Uterus (tissue), 4 donors: ENCODE measurements around the gene PHF2. TPM values are rescaled to one million over a fixed set of nuclear protein-coding genes. Genes with fewer than 3 reads are reported as not detected.

ENCODE experiments used
- DNase-seq, 2 donors: peaks; one replicate each; pipeline ENCODE4 v3.0.0-alpha.2; 2019 to 2020
- H3K27ac ChIP-seq, 2 donors: fragments of 200-600 bp; sonication (generic); 1 replicate in 1 of 2; 2 replicates in 1 of 2; pipeline ENCODE4 v1.5.1; 2016 to 2018
- H3K27me3 ChIP-seq, 2 donors: fragments of 200-600 bp; sonication (generic); one replicate each; pipeline ENCODE4 v1.5.1; 2018 to 2019; ENCODE audit warnings: control low read depth in 1 of 2
- H3K36me3 ChIP-seq, 2 donors: fragments of 200-600 bp; sonication (generic); one replicate each; pipeline ENCODE4 v1.5.1; 2019; ENCODE audit warnings: control low read depth in 1 of 2
- H3K4me1 ChIP-seq, 2 donors: fragments of 200-600 bp; sonication (generic); one replicate each; pipeline ENCODE4 v1.5.1; 2018 to 2019; ENCODE audit warnings: control low read depth in 1 of 2
- H3K4me3 ChIP-seq, 2 donors: fragments of 200-600 bp; sonication (generic); 1 replicate in 1 of 2; 2 replicates in 1 of 2; pipeline ENCODE4 v1.5.1; 2018 to 2019; ENCODE audit warnings: mild to moderate bottlenecking in 1 of 2
- H3K9me3 ChIP-seq, 2 donors: fragments of 200-600 bp; sonication (generic); one replicate each; pipeline ENCODE4 v1.5.1; 2019; ENCODE audit warnings: control low read depth in 1 of 2
- CTCF ChIP-seq, 4 experiments: fragments of 200-600 bp in 2 of 4; fragments of 450-650 bp in 2 of 4; sonication (generic) in 2 of 4; IDR thresholded peaks; one replicate each; pipeline ENCODE4 v1.5.1; 2016 to 2019; ENCODE audit warnings: antibody characterized with exemption in 4 of 4, mild to moderate bottlenecking in 2 of 4, moderate library complexity in 1 of 4
- POLR2A ChIP-seq, 2 donors: fragments of 450-650 bp; IDR thresholded peaks; one replicate each; pipeline ENCODE4 v1.6.1; 2016; ENCODE audit warnings: antibody characterized with exemption in 2 of 2, mild to moderate bottlenecking in 1 of 2, moderate library complexity in 1 of 2
- intact Hi-C: fragments of 100-400 bp; cut with DNase I; formaldehyde crosslinking; loops from one replicate; pipeline ENCODE4 v1.15.1; 2023; ENCODE audit warnings: low total_unique reads
- total RNA-seq, 4 donors: library from RNA; depleted of rRNA in 3 of 4; stranded (reverse); fragments of >200 nt in 3 of 4; gene quantifications; one replicate each; pipeline versions ENCODE4 v1.1.0 to v1.2.4, GENCODE V29; 2014 to 2023
- donor health status: DM: yes; HTN: yes; CAD: no.

The PHF2 gene
- total RNA-seq, 4 donors from 2014 or later = 7.7 to 54.5 (median 25.0) TPM

GRCh38 chr9:93649610-93650261 is 73.4 kb downstream of the PHF2 start:
- H3K4me3 ChIP-seq = no peak overlapping the region
- H3K27ac ChIP-seq = no peak overlapping the region
- TF ChIP-seq CTCF (IDR thresholded peaks at IDR 0.05) (no peak), POLR2A (IDR thresholded peaks at IDR 0.05) (no peak)
- intact Hi-C loops = no loop called here
- DNase-seq = peak in 1 of 2 donors; percentile 9
- no peaks in the 10 kb centered on the region for H3K4me1 ChIP-seq
- H3K36me3 ChIP-seq = no peaks in the 10 kb centered on the region
- H3K27me3 ChIP-seq = no peaks in the 10 kb centered on the region
- H3K9me3 ChIP-seq = no peaks in the 10 kb centered on the region

GRCh38 chr9:93650448-93650847 is 74.1 kb downstream of the PHF2 start:
- Histone ChIP-seq H3K36me3 (no peaks in the 10 kb centered on the region), H3K4me3 (no peak overlapping the region), H3K4me1 (no peaks in the 10 kb centered on the region), H3K27ac (no peak overlapping the region), H3K9me3 (no peaks in the 10 kb centered on the region), H3K27me3 (no peaks in the 10 kb centered on the region)
- peak; percentile 11 to 15 for DNase-seq
- intact Hi-C loops = no loop called here
- TF ChIP-seq CTCF (IDR thresholded peaks at IDR 0.05) (no peak), POLR2A (IDR thresholded peaks at IDR 0.05) (no peak)

DNA sequence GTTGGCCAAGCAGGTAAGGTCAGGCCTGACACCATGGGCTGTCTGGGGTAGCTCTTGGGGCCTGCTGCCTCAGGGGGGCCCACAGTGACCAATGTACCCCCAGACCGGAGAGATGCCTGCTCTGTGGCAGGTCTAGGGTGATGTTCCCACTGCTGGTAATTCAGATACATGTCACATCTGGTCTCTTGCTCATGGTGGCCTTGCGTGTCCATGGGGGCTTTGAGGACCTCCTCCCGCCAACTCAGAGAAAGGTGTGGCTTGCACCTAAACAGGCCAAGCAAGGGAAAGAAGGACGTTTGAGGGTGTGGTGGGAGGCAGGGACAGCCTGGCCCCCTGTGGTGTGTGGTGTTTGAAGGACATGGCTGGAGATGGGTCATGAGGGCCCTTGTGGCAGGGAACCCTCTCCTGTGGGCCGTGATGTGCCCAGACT is 75.2 kb downstream of the PHF2 start:
- TF ChIP-seq POLR2A (IDR thresholded peaks at IDR 0.05) (no peak), CTCF (IDR thresholded peaks at IDR 0.05) (no peak)
- H3K36me3 ChIP-seq = no peaks in the 10 kb centered on the region
- H3K4me3 ChIP-seq = no peak overlapping the region
- H3K27ac ChIP-seq = no peak overlapping the region
- H3K27me3 ChIP-seq = no peaks in the 10 kb centered on the region
- DNase-seq = peak in 1 of 2 donors; percentile 8
- H3K4me1 ChIP-seq = no peaks in the 10 kb centered on the region
- H3K9me3 ChIP-seq = no peaks in the 10 kb centered on the region
- intact Hi-C loops = no loop called here

DNA sequence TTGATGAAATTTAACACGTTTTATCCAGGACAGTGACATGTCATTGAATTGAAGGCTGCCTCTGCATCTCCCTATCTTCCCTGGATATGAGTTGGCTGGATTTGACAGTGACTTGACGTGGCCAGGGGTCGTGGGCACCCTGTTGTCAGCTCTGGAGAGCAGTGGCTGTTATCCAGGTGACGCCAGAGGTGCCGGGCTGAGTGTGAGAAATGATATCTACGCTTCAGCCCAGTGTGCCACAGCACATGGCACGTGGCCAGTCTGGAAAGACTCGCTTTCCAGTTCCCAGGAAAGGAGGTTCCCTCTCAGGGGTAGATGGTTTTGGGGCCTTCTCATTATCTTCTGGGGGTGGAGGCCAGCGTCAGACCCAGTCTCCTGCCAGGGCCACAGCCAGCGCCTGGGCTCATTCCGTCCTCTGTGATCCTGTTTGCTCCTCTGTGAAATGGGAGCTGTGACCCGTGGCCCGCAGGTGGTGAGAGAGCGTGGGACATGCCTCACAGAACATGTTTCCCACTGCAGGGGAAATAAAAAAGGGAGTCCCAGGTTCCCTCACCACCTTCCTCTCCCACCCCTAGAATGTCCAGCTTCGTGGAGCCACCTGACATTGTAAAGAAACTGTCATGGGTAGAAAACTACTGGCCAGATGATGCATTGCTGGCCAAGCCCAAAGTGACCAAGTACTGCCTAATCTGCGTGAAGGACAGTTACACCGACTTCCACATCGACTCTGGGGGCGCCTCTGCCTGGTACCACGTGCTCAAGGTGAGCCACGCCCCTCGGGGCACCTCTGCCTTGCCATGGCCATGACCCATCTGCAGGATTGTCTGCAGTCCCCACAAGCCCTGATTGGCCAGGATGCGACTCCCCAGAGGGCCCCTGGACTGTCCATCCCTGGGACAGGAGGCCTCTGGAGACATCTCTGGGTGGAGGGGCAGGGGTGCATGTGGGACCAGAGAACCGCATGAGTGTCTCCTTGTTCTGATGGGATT is 76.5 kb downstream of the PHF2 start:
- no peaks in the 10 kb centered on the region for H3K36me3 ChIP-seq
- no peak for DNase-seq

More for the DNA sequence above, 76.5 kb downstream of the PHF2 start:
- Histone ChIP-seq H3K9me3 (no peaks in the 10 kb centered on the region), H3K27ac (no peak overlapping the region), H3K4me3 (no peak overlapping the region), H3K27me3 (no peaks in the 10 kb centered on the region), H3K4me1 (no peaks in the 10 kb centered on the region)
- TF ChIP-seq CTCF (IDR thresholded peaks at IDR 0.05) = no peak
- no peak for TF ChIP-seq POLR2A (IDR thresholded peaks at IDR 0.05)
- intact Hi-C loops = no loop called here
